T-helper 2 cell (primary cell): ENCODE data around the gene EAPP.
"Not testable (repeated sequence)": the region's sequence is repeated elsewhere in the genome, so short reads cannot be mapped to it uniquely, and the experiment has no call there.

Source experiments
- DNase-seq, 5 experiments: peaks; one replicate each; pipeline versions ENCODE4 v3.0.0 to v3.0.0-alpha.2; 2012 to 2022

EAPP gene

DNA sequence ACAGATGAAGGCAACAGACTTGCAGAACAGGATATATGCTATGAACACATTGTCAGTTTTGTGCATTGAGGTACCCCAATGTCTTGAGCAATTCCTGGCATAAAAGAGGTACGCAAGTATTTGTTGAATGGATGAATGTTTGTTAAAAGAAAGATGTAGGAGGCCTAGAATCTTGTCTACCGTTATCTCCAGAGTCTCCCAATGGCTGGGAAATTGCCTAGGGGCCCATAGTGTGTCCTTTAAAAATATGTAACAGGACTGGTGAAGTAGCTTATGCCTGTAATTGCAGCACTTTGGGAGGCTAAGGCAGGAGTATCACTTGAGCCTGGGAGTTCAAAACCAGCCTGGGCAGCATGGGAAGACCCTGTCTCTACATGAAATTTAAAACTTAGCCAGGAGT is 57.0 kb downstream of the EAPP start:
- DNase-seq = no peak

- DNase-seq = no peak
Observed at GRCh38 chr14:34479694-34480093, 59.8 kb downstream of the EAPP start.

- DNase-seq = no peak
Observed at GRCh38 chr14:34478261-34478660, 61.2 kb downstream of the EAPP start.

DNA sequence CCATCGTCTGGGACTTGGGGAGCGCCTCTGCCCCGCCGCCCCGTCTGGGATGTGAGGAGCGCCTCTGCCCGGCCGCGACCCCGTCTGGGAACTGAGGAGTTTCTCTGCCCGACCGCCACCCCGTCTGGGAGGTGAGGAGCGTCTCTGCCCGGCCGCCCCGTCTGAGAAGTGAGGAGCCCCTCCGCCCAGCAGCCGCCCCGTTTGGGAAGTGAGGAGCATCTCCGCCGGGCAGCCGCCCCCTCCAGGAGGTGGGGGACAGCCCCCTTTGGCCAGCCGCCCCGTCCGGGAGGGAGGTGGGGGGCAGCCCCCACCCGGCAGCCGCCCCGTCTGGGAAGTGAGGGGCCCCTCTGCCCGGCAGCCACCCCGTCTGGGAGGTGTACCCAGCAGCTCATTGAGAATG is 63.5 kb downstream of the EAPP start:
- not testable (repeated sequence) for DNase-seq

DNA sequence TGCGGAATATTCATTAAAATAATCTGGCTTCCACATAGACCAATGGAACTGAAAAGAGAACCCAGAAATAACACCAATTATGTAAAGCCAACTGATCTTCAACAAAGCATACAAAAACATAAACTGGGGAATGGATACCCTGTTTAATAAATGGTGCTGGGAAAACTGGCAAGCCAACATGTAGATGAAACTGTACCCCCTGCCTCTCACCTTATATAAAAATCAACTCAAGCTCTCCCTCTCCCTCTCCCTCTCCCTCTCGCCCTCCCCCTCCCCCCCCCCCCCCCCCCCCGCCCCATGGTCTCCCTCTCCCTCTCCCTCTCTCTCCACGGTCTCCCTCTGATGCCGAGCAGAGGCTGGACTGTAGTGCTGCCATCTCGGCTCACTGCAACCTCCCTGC is 64.3 kb downstream of the EAPP start:
- DNase-seq = no peak

- no peak for DNase-seq
Observed at GRCh38 chr14:34474187-34474679, 65.3 kb downstream of the EAPP start.

- DNase-seq = no peak
Observed at GRCh38 chr14:34472706-34473279, 66.7 kb downstream of the EAPP start.

DNA sequence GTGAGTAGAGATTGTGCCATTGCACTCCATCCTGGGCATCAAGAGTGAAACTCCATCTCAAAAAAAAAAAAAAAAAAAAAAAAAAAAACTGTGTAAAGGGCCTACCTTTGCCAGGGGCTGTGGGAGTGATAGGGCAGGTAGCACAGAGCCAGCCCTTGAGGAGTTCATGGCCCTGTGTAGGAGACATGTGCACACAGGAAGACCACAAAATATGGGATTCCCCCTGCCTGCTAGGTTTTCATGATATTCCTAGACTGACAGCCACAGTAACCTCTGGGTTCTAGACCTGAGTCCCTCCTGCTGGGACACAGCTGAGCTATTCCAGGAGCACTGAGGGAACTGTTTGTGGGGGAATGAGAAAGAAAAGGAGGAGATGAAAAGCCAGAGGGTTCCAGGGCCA is 69.2 kb downstream of the EAPP start:
- DNase-seq = no peak

DNA sequence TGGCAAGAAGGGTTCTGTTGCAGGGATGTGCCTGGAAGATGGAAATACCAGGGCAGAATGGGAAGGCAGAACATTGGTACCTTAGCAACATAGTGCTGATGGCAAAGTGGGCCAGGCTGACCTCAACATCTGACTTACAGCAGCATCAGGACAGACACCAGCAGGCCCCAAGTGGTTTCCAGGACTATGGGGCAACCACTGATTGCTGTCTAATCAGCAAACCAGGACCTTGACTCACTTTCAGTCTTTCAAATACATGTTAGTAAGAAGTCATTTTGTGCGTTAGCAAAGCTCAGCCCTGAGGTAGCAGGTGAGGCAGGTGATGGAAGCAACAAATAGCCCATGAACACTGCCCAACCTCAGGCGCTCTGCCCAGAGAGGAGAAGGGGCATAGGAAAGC is 72.8 kb downstream of the EAPP start:
- DNase-seq = no peak
